Activated CD4-positive, alpha-beta T cell treated with anti-CD3 and anti-CD28 coated beads for 24 hours (primary cell): Measurements from ENCODE around the gene RPS8.
"Not testable (repeated sequence)": the region's sequence is repeated elsewhere in the genome, so short reads cannot be mapped to it uniquely, and the experiment has no call there.

Experiments
- DNase-seq, 2 donors: peaks; one replicate each; pipeline ENCODE4 v3.0.0-alpha.2; 2020; ENCODE audit warnings: low read depth in 2 of 2

The RPS8 gene

DNA sequence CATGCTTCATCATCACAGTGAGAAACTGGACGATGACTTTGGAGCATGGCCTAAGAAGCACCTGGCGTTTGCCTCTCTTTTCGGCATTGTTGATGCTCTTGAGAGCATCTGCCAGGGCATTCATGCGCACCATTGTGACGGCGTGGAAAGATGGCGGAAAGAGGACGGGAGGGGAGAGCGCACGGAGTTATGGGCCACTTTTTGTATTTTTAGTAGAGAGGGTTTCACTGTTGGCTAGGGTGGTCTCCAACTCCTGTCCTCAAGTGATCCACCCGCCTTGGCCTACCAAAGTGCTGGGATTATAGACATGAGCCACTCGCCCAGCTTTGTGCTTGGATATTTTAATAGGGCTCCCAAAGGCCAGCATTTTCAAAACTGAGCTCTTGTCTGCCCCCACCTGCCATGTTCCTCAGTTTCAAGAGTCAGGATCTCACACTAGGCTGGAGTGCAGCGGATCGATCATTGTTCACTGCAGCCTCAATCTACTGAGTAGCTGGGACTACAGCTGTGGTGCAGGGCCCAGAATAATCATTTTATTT lies 5.3 kb downstream of the RPS8 start:
- no peak for DNase-seq

DNA sequence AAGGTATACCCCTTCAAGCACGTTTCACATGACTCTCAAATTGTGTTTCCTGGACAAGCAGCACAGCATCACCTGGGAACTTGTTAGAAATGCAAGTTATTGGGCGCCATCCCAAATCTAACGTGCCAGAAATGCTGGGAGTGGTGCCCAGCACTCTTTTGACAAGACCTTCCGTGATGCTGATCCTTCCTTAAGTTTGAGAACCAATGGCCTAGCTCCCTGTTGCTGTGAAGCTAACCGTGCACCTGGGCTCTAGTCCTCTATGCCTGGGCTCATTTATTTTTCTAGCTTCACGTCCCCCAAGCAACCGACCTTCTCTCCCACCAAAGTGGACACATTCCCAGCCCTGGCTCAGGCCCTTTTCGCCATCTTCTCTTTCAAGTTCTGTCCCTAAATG lies 8.4 kb downstream of the RPS8 start:
- no peak for DNase-seq

DNA sequence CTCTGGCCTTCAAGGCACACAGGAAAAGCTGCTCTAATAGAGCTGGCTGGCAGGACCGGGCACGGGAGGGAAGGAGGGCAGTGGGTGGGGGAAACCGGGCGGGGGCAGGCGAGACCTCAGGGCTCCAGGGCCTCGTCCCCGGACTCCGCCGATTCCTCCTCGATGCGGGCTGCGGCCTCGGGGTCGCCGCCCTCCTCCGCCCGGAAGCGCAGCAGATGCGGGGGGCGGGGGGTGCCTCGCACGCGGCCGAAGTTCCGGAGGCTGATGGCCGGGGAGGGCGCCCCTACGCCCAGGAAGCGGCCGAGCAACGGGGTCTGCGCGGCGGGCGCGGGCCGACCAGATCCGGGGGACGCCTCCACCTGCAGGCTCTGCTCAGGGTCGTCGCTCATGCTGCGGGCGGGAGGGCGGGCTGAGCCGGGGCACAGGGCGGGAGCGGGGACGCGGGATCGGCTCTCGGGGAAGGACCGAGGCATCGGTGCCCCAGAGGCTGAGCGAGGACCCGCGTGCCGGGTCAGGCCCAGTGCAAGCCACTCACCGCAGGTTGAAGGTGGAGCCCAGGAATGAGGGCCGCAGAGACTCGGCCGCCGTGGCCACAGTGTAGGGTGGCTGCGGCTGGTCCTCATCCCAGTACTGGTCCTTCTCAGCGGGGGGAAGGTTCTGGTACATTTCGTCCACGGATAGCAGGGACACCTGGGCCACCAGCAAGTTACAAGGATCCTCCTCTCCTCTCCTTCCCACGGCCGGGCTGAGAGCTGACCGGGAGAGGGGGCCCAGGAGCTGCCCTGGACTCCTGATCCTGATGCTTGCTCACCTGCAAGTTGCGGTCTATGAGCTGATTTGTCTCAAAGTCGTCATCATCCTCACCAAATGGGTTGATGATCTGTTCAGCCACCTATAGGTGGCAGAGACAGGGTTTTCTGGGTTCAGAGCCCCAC lies 9.0 kb downstream of the RPS8 start:
- no peak for DNase-seq

DNA sequence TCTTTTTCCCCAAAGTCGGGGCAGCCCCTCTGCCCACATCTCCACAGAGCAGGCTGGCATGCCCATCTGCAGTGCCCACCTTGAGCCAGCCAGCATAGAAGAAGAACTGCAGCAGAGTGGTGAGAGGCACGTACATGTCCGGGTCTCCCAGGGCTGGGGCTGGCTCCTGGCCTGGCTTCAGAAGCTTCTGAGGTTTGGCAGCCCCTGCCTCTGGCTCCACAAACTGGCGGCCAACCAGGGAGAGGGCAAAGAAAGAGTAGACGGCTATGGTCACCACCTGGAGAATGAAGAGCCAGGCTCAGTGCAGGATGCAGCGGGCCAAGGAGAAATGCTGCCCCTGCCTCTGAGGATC lies 9.7 kb downstream of the RPS8 start:
- DNase-seq = no peak

DNA sequence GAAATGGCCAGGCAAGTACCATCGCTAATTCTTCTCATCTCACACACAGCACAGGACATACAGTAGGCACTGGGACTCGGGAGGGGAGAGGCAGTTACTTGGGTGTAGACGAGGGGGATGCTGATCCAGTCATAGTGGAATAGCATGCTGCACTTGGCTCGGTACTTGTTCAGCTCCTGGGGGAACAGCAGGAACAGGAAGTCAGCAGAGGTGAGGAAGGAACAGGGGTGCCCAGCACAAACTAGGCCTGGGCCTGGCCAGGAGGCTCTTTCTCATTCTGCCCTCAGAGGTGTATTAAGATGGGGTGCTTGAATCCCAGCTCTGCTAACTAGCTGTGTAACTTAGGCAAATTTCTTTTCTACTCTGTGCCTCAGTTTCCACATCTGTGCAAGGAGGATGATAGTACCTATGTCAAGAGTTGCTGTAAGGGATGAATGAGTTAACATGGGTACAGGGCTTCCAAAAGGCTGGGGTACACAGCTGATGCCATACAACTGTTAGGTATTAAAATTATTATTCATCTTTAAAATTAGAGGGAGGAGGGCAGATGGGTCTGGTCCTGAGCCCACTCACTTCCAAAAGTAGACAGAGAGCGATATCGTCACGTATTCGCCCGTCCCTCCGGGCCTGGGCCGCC lies 10.3 kb downstream of the RPS8 start:
- no peak for DNase-seq

DNA sequence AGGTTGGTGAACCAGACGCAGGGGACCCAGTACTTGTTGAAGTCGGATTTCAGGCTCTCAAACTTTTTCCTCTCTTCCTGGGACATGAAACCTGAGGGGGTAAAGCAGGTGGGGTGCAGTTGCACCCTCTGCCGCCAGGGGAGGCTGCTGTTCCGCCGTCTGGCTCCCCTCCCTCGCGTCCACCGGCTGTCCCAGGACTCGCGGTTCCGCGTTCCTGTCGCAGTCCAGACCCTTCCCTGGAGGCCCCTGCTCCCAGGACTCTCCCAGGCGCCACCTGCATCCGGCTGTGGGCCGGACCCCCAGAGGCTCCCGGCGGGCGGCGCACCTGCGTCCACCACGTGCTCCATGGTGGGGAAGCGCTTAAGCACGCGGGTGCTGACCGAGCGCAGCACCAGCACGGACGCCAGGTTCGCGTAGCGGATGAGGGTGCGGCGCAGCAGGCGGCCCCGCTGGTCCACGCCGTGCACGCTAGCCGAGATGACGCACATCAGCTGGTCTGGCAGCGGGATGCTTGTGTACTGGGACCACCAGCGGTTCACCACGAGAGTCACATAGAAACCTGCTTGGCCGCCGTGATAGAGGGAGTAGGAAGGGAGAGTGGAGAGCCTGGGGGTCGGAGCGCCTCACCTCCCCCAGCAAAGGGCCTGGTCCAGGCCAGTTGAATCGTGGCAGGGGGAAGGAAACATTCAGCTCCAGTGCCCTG lies 10.9 kb downstream of the RPS8 start:
- peak in 1 of 2 donors; percentile 74 for DNase-seq

DNA sequence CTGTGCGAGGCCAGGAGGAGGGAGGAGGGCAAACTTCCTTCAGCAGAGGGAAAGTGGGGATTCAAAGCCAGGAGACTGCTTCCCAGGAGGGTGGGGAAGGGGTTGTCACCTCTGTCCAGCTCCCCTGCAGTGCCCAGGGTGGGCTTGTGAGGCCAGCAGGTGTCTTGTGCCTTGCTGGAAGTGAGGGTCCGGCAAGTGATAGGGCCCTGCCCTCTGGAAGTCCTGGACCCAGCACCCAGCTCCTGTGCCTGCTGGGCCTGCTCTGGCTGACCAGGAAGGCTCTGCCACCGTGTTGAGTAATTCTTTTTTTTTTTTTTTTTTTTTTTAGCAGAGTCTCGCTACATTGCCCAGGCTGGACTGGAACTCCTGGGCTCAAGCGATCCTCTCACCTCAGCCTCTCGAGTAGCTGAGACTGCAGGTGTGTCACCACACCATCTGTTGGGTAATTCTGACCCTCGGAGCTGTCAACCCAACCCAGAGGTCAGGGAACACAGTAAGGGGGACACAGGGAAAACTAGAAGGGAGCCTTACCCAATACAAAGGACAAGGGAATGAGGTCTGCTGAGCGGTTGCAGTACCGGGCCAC lies 11.6 kb downstream of the RPS8 start:
- no peak for DNase-seq

DNA sequence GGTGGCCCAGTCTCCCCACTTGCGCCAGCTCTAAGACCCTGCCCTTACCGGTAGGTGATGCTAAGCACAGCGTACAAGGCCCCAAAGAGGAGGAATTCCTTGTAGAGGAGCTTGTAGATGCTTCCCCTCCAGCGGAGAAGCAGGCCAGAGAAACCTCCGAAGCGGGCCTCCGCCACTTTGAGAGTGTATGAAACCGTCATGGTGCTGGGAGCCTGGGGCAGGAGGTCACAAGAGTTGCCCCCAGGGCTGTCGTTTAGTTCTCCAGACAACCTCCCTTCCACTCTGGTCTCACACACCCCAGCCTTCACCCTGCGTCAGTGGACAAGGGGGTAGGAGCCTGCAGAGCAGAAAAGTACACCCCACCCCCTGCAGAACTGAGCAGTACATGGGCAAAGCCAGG lies 12.2 kb downstream of the RPS8 start:
- DNase-seq = no peak

DNA sequence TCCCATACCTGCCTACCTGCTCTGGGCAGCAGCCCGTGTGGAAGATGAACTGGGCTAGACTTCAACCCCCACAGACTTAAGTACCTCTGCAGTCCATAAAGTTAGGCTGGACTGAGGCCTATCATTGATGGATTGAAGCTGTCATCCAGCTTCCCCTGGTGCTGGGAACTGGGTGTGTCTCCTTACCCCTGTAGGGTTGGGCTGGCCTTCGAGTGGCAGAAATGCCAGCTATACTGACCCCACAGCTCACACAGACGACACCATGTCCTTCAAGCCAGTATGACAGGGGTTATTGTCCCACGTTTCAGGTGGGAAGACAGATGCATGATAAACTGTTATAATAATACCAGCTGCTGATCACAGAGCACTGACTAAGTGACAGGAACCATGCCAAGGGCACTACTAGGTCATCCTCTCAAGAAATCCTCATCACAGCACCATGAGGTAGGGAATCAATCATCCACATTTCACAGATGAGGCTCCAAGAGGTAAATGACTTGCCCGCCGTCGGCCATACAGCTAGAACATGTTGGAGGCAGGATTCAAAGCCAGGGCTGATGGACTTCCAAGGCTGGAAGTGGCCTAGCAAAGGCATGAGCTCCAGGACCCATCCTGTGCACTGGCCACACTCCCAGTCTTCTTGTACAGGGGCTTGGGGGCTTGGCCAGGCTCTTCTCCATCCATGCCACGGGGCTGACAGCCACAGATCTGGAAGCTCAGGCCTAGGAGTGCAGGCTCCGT lies 12.9 kb downstream of the RPS8 start, which contains the start of gene BEST4:
Gene BEST4 (minus strand): TSS at position 51 of the 741 bp plus-strand sequence. CDS start 465 bp downstream, outside the sequence.
- no peak for DNase-seq

DNA sequence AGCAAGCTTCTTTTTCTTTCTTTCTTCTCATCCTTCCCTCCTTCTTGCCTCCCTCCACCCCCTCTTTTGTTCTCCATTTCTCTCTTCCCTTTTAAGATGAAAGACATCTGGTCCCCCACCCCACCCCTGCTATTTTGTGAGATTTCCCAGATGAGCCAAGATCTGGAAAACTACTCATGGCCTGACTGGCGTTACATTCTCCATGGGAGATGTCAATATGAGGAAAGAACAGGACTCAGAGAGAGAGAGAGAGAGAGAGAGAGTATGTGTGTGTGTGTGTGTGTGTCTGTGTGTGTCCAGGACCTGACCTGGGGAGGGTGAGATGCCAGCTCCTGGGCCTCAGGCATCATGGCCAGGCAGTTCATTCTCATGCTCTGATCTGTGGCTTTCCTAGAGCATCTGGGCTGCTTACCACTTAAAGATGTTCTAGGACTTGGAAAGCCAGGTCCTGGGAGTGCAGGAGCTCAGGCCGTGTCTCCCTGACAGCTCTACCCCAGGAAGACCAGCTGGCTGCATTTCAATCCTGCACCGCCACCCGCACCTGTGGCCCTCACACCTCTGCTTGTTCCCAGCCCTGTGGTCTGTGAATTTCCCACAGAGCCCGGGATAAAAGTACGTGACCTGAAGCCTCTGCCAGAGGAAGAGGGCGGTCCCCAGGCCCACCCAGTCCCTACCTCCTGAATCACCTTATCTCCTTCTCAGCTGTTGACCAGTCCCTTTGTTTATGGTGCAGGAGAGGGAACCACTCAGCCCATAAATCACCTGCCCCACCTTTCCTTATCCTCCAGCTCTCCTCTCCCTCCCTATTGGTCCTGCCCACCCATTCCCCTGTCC lies 15.8 kb downstream of the RPS8 start:
- no peak for DNase-seq

DNA sequence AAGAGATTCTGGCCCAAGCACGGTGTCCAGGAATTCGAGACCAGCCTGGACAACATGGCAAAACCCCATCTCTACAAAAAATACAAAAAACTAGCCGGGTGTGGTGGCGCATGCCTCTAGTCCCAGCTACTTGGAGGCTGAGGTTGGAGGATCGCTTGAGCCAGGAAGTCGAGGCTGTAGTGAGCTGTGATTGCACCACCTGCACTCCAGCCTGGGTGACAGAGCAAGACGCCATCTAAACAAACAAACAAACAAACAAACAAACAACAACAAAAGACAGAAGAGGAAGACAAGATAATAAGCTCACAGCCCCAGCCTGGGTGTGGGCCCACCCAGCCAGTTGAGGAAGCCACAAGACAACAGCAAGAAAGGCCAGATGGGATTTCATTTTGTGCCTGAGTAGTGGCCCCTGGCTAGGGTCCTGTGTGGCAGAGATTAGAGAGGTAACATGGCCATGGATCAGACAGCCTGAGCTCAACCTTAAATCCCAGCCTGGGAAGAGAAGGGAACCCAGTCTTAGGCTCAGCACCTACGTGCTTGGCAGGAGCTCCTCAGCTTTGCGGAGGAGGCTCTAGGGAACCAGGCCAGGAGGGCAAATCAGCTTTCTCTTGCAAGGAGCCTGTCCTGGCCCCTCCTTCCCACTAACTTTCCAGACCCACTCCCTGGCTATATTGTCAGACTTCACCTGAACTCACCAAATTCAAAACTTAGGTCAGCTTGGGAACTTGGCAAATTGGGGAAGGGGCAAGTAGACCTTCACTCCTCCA lies 17.6 kb downstream of the RPS8 start:
- DNase-seq = no peak

DNA sequence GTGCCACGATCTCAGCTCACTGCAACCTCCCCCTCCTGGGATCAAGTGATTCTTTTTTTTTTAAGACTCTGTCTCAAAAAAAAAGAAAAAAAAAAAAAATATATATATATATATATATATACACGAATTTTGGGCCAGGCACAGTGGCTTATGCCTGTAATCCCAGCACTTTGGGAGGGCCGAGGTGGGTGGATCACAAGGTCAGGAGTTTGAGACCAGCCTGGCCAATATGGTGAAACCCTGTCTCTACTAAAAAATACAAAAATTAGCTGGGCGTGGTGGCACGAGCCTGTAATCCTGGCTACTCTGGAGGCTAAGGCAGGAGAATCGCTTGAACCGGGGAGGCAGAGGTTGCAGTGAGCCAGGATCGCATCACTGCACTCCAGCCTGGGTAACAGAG lies 22.5 kb downstream of the RPS8 start:
- not testable (repeated sequence) for DNase-seq

DNA sequence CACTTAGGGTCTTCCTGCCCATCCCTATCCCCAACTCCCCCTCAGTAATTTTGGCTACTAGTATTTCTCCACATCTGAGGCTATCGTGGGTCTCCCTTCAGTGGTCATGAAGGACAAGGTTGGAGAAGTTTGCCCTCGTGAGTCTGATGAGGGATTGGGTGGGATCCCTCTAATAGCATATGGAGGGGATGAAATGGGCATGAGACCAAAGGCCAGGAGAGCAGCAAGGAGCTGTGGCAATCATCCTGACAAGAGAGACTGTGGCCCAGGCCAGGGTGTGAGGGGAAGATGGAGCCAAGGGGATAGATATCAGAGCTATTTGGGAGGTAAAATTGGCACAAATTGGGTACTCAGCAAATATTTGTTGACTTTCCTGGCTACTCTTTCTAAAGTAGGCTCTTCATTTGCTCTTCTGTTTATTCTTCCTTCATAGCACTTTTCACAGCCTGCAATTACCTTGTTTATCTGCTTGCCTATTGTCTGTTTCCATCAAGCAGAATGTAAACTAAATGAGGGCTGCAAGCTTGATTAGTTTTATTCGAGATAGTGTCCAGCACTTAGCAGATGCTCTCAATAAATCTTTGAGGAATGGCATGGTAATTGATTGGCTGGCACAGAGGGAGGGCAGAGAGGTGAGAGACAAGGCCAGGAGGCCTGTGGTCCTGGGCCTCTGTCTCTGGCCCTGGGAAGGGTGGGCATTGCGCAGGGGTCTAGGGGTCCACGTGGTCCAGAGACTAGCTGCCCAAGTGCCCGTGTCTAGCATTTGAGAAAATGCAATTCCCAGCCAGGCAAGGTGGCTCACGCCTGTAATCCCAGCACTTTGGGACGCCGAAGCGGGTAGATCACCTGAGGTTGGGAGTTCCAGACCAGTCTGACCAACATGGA lies 23.4 kb downstream of the RPS8 start:
- no peak for DNase-seq

DNA sequence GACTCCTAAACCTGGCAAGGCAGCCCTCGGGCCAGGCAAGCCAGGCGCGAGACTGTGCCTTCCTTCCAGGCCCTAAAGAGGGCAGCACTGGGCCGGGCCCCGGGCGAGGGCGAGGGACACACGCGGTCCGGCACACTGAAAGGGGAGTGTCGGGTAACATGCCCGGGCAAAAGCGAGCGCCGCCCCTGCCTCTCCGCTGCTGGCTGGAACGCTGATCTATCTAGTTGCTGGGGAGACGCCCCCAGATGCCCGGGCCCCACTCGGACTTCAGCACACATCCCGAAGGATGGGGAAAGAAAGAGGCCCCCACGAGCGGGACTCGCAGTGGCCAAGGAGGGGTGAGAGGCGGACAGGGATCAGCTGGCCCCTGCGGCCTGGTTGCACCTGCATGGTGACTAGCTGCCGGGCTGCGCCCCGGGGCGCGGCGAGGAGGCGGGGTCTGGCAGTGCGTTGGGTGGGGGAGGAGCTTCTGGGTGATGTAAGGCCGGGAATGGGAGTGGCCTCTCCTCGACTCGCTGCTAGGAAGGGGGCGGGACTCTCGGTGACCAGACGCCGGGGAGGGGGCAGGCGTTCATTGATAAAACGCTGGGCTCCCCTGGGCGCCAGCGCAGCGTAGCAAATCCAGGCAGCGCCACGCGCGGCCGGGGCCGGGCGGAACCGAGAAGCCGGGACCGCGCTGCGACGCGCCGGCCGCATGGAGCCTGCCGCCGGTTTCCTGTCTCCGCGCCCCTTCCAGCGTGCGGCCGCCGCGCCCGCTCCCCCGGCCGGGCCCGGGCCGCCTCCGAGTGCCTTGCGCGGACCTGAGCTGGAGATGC lies 24.6 kb downstream of the RPS8 start, which contains the start of gene PLK3:
Gene PLK3 (plus strand): TSS at position 608 of the 815 bp plus-strand sequence. CDS start 87 bp downstream, at position 695.
- peak; percentile 97 to 99 for DNase-seq

DNA sequence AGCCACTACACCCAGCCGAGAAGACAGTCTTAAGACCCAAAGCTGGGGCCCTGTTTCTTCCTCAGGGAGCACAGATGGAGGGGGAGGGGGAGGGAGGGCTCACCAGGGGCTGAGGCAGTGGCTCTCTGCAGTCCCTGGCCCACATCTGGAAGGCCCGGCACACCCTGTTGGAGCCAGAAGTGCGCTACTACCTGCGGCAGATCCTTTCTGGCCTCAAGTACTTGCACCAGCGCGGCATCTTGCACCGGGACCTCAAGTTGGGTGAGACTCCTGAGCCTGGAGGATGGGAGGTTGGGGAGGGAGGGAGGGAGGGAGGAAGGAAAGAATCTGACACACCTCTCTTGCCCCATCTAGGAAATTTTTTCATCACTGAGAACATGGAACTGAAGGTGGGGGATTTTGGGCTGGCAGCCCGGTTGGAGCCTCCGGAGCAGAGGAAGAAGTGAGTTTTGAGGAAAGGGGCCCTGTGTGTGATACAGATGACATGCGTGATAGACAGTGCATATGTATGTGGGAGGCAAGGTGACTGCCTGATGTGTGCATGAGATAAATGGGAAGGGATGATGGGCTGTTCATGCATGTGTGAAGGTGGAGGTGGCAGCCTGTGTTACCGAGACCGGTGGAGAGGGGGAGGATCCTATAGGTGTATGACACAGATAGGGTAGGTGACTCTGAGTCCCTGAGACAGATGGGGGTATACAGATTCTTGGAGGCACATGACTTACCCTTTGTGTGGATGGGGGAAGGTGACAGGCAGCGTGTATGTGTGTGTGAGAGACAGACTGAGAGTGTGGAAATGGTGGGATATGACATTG lies 26.4 kb downstream of the RPS8 start:
- DNase-seq = no peak

DNA sequence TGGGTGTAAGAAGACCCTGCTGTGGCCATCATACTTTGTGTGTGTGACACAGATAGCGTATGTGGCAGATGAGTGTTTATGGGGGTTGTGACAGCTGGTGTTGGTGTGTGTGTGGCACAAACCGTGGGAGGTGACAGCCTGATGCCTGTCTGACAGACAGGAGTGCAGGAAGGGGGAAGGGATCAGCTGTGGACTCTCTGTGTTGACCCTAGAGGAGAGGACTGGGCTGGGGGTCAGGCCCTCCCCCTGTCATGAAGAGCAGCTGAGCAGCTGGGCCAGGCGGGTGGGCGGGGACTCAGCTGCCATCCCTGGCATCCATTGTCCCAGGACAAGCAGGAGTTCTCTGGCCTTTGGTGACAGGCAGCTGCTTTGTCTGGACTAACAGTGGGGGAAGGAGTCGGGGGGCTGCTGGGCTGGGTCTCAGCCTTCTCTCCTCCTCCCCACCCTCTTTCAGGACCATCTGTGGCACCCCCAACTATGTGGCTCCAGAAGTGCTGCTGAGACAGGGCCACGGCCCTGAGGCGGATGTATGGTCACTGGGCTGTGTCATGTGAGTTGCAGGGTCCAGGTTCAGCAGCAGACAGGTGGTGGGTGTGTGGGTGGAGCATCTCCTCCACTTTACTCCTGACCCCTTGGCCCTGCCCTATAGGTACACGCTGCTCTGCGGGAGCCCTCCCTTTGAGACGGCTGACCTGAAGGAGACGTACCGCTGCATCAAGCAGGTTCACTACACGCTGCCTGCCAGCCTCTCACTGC lies 27.1 kb downstream of the RPS8 start:
- DNase-seq = no peak
